Stimulated activated CD8-positive, alpha-beta memory T cell treated with anti-CD3 and anti-CD28 coated beads, Interleukin-2, amount 100 ng/mL, for 48 hours (primary cell): ENCODE results near the gene LAMC2.

Source experiments
- DNase-seq, 2 donors: peaks; one replicate each; pipeline ENCODE4 v3.0.0-alpha.2; 2020; ENCODE audit warnings: low read depth in 2 of 2

LAMC2 gene

DNA sequence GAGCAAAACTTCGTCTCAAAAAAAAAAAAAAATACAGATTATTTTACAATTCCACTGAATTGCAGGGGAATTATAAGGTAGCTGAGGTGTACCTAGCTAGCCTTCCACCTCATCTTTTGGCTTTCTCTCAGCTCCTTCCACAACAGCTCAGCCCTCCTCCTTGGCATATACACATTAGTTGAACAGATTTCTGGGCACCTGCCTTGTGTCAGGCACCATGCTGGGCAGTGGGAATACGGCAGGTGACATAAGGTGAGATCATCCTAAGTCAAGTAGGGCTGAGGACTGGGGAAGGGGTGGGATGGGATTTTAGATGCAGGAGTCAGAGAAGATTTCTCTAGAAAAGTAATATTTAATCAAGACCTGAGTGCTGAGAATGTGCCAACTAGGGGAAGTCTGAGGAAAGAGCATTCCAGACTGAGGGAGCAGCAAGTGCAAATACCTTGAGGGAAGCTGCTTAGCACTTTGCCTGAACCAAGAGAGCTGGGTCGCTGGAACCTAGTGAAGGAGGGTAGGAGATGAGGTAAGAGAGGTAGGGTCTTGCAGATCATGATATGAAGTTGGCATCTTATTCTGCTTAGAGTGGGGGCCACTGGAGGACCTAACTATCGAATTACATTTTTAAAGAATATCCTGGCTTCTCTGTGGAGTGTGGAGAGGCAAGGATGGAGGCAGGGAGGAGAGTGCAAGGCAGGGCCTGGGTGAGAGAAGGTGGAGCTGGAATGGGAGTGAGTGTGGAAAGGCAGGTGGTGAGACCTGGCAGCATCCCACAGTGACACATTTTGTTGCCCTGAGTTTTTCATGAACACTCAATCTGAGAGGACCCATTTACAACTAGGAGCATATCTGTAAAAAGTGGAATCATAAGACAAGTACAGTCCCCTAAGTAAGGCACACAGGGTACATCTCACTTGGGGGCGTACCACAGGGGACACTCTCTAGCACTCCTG lies 28.2 kb downstream of the LAMC2 start:
- no peak for DNase-seq

DNA sequence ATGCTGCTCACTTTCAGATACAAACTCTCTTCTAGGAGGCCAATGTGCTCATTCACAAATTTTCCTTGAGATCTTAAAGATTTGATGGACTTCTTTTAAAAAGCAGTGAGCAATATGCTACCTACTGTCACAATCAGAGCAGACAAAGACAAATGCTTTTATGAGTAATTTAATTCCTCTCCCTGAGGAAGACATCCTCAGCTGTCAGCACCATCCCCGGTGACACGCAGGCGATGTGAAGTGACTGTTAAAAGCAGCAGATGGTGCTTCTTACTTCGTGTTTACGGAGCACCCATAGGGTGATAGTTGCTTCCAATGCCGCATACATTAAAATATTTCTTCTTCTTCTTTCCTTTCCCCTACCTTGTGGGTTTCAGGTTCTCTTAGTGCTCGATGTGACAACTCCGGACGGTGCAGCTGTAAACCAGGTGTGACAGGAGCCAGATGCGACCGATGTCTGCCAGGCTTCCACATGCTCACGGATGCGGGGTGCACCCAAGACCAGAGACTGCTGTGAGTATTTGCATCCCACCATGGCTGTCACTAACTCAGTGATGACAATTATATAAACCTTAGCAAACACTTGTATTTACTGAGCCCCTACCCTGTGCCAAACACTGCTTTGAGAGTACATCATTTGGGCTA lies 29.1 kb downstream of the LAMC2 start:
- no peak for DNase-seq

DNA sequence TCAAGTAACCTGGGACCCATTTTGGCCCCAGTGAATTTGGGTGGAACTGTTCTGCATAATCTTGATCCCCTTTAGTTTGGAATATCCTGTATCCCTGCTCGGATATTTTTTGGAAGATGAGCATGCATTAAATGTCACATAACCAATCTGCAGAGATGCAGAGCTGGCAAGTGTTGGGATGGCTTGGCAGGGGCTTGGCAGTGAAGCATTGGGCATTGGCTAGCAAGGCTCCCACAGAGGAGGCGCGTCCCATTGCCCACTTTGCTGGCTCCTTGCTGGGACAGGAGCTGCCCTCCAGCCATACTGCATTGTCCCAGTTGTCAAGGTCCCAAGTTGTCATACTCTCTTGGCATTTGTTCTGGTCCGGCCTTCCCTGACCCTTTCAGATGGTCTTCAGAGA lies 29.9 kb downstream of the LAMC2 start:
- no peak for DNase-seq

DNA sequence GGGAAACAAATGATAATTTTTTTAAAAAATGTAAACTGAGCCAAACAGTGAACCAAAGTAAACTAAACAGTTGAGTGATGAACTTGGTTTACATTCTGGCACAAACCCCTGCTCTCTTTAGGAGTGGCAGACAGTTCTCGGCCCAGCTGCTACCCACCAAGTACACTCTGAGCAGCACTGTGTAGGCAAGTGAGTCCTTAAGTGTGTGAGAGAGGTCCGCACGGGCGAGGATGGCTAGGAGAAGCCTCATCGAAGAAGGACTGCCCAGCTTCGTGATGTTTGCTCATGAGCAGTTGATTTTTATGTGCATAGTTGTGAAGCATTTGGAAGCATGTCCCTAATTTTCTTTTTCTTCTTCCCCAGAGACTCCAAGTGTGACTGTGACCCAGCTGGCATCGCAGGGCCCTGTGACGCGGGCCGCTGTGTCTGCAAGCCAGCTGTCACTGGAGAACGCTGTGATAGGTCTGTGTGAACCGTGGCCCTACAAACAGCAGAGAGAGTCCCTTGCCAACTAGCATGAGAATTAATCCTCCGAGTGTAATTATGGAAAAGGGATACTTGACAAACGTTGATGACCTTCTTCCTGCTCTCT lies 32.1 kb downstream of the LAMC2 start:
- DNase-seq = no peak

DNA sequence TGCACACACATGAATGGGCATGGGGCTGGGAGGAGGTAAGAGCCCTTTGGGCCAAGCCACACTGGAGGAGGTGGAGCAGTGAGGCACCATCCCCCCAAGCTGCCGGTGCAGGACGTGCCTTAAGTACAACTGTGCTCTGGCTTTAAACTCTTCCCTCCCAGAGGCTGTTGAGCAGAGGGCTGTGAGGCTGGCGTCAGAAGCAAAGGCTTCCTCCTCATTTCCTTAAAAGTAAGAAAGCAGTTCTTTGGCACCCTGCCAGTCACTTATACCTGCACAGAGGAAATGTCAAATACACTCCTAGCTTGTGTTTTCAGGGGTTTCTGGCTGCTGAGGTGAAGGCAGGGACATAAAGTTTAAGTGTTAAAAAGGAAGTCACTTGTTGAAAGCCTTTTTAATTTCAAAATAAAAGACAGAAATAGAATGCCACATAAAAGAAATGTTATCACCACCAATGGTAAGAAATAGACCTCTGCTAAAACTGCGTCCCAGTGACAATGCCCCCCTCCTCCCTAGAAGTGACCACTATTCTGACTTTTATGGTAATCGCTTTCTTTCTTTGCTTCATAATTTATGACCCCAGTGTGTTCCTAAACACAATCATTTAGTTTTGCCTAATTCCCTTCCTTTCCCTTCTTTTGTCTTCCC lies 33.0 kb downstream of the LAMC2 start:
- no peak for DNase-seq

DNA sequence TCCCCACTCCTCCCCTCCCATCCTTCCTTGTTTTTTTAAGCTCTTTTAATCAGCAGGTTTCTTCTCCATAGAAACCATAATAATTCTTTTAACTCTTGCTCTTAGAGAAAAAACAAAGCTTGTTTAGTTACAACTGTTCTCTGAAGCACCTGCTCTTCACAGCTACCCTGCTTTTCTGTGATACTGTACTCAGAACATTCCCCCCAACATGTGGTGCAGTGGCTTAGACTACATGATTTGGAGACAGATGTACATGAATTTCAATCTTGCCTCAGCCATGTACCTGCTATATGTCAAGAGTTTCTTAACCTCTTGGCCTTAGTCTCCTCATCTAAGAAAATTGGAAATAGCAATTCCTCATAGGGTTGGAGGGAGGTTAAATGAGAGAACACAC lies 33.5 kb downstream of the LAMC2 start:
- no peak for DNase-seq

DNA sequence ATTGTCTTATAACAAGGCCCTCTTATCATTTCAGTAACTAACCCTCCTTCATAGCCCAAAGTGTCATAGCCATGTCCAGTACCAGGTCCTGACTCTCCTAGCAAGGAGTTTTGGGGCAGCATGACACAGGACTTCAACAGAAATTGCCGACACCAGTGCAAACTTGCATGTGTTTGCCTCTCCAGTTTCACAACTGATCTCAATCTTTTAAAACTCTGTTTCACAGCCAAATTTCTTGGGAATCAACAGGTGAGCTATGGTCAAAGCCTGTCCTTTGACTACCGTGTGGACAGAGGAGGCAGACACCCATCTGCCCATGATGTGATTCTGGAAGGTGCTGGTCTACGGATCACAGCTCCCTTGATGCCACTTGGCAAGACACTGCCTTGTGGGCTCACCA lies 36.8 kb downstream of the LAMC2 start:
- DNase-seq = no peak

DNA sequence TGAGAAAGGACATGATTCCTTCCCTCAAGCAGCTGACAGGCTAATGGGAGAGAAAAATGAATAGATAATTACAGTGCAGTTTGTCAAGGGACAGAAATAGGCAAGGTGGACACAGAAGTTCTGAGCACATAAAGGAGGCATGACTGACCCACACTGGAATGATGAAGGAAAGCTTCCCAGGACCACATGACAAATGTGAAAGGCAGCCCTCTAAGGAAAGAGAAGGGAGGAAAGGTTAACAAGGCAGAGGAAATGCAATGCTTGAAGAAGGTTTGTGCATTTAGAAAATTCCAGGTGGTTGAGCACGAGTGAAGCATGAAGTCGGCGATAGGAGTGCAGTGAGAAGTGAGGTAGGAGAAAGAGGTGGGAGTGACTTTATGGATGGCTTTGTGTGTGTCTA lies 37.4 kb downstream of the LAMC2 start:
- no peak for DNase-seq

DNA sequence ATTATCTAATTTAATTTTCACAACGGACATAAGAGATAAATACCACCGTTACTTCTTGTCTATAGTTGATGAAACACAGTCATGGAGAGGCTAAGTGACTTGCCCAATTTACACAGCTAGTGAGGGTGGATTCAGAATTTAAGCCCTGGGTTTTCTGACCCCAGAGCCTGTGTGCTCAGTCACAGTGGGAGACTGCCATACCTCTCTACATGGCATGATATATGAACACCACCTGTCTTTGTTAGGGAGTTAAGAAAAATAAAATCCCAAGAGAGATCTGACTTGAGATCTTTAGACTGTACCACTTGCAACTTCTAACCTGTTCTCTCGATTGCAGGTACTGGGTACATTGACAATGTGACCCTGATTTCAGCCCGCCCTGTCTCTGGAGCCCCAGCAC lies 40.3 kb downstream of the LAMC2 start:
- DNase-seq = no peak

DNA sequence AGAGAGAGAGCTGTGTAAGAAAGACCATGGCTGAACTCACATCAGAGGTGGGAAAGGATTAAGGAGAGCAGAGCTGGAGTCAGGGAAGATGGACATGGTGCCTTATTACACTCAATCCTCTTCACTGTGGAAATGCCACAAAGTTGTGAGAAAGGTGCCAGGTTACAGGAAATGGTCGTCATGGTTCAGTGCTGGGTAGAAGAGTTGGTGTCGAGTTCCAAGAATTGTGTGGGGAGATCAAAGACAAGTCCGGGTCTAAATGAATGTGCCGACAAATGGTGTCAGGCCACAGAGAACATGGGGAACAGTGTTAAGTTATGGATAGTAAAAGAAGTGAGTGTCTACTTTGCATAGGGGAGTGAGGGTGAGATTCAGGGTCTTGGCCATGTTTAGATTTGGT lies 40.9 kb downstream of the LAMC2 start:
- no peak for DNase-seq

DNA sequence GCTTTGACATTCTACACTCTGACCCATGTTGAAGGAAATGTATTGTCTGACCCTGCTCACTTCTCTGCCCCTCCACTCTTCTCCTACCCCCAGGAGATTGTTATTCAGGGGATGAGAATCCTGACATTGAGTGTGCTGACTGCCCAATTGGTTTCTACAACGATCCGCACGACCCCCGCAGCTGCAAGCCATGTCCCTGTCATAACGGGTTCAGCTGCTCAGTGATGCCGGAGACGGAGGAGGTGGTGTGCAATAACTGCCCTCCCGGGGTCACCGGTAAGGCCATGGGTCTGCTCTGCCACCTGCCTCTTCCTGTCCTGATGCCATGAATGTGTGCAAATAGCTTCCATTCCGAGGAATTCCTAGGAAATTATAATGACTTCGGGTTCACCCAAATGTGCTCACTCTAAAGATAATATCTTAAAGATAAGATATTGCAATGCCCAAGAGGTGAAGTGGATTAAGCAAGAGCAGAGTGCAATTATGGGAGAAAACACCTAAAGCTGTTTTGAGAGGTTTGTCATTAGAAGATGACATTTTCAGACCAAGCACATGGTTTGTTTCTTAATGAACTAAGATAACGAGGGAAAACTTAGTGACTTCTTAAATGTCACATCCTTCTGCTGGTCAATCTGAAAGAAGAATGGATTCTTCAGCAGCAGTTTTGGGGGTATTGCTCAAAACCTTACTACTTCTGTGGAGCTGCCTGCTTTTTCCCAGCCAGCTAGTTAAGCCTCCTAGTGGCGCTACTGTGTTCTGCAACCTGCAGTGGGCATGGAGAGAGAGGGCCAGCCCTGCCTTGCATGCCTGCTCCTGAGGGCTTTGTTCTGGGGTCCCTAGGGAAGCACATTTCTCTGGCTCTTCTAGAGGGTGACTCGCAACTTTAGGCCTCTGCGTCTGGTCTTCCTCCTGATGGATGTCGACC lies 41.6 kb downstream of the LAMC2 start:
- DNase-seq = peak; percentile 16 to 36

DNA sequence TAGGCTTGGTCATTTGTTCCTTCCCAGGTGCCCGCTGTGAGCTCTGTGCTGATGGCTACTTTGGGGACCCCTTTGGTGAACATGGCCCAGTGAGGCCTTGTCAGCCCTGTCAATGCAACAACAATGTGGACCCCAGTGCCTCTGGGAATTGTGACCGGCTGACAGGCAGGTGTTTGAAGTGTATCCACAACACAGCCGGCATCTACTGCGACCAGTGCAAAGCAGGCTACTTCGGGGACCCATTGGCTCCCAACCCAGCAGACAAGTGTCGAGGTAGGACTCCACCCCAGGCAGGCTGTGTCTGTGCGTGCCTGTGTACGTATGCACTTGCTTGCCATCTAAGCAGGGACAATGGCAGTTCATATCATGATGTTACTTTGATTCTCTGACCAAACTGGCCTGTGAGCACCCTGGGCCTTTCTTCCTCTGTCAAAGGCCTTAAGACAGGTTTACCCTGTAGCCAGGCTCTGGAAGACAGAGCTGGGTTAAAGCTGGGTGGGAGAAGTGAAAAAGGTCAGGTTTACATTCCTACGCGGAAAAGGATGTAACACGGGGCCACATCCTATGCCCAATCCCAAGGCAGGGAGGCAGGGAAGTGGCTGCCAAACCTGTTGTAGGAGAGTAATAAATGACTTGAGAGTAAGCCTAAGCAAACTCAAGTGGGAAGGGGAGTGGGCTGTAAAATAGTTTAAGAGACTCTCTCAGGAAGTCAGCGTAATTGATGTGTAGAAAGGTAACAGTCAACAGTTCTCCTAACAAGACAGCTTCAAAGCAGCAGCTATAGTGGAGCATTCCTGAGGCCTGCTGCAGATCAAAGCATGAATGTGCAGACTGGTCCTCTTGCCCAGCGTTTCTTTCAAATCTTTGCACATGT lies 42.5 kb downstream of the LAMC2 start:
- DNase-seq = no peak

DNA sequence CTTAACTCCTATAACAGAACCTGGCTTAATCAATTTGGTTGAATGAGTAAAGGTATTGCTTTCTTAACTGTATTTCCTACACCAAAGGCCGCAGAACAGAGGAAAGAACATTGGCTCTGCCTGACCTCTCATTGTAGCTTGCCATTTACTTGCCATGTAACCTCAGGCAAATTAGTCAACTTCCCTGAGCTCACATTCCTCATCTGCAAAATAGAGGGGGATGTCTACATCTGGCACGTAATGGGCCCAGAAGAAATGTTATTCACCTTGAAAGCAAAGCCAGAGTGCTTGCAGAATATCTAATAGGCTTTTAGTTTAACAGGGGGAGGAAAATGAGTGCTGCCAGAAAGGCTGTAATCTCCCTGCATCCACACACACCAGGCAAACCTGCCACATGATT lies 44.3 kb downstream of the LAMC2 start:
- no peak for DNase-seq

DNA sequence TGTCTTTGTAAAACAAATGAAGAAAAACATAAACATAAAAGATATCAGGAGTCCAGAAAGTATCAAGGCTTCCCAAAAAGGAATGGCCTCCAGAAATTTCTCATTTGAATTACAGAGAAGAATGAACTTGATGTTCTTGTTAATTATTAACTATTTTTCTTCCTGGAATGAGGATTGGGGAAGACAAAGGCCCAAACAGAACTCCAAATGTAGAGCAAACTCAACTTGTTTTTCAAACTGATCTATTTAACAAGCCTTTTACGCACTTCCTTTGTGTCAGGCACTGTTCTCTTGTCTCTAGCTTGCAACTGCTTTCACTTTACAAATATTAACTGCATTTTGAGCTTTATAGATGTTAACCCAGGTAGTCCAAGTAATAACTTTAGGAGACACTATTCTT lies 45.5 kb downstream of the LAMC2 start:
- no peak for DNase-seq

DNA sequence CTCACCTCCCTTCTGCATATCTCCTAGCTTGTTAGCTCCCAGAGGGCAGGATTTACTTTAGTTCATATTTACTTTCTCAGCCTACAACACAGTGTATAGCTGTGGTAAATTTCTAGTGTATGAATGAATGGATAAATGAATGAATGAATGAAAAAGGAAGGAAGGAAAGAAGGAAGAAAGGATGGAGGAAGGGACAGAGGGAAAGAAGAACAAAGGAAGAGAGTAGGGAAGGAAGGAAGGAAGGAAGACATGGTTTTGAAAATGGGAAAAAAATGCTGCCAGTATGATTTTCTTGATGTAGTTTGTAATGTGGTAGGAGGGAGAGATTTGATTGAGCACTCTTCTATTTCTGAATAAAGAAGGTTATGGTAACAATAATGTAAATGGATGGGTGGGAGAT lies 47.0 kb downstream of the LAMC2 start:
- no peak for DNase-seq

DNA sequence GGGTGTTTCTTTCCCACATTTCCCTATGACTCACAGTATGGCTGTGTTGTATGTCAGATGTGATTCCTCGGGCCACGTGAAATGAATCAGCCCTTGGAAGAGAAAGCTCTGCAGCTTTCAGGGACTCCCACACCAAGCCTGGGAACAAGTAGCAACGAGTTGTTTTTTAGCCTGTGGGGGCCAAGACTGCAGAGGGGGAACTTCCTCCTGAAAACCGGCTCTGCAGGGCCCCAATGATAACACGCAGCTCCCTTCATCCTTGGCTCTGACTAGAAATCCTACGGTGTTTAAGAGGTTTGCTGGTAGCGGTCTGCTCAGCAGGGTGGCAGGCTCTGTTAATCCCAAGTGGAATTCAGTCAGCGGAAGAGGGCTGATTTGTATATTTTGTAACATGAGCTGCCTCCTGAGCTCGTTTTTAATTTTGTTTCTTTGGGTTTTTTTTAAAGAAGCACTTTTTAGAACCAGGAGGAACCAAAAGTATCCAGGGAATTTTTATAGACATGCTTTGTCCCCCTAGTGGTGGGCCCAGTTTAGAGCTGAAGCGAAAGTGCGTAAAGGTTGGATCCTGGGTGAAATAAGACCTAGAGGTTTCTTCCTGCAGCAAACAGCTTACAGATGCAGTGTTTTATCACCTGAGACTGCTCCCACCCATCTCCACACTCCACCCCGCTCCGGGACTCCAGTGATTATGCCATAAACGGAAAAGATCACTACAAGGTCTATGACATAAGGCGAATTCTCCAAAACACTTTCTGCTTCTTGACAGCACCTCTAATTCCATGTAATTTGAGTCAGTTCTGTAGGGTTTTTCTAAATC lies 48.8 kb downstream of the LAMC2 start:
- no peak for DNase-seq

DNA sequence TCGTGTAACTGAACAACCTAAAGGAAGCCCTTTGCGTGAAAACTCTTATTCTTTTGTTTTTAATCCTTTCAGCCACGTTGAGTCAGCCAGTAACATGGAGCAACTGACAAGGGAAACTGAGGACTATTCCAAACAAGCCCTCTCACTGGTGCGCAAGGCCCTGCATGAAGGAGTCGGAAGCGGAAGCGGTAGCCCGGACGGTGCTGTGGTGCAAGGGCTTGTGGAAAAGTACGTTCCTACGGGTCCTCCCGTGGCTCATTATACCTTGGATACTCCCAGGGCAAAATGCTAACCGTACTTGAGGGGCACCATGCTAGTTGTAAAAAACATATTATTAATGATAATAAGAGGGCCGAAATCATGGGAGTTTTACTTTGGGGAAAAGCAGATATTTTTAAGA lies 49.4 kb downstream of the LAMC2 start:
- no peak for DNase-seq

DNA sequence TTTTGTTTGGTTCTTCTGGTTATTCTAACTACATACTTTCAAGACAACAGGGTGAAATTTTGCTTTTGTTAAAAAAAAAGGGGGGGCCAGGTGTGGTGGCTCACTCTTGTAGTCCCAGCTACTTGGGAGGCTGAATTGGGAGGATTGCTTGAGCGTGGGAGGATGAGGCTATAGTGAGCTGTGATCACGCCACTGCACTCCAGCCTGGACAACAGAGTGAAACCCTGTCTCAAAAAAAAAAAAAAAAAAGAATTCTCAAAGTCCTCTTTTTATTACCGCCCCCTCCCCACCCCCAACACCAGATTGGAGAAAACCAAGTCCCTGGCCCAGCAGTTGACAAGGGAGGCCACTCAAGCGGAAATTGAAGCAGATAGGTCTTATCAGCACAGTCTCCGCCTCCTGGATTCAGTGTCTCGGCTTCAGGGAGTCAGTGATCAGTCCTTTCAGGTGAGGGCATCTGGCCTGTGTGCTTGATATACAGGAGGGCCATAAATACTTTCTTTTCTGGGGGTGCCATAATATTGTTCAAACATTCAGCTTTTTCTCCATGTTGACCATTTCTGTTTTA lies 50.2 kb downstream of the LAMC2 start:
- no peak for DNase-seq

DNA sequence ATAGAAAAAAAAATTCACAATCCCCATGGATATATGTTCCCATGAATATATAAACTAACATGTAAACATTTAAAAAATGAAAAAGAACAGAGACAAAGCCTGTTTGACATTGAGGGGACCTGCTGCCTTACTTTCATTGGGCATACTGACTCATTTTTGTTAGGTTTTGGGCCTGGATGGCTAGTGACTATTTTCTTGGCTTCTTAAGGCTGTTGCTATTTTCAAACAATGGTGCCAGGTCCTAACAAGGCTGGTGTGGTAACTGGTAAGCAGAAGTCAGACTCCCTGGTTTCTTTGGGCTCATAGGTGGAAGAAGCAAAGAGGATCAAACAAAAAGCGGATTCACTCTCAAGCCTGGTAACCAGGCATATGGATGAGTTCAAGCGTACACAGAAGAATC lies 51.0 kb downstream of the LAMC2 start:
- DNase-seq = no peak
